Parathyroid adenoma (tissue), 2 donors: Measurements from ENCODE around the gene PUS3.
A peak's percentile ranks its signal among the peaks of the same experiment; 100 is the strongest.

Experiments used
- H2AFZ ChIP-seq: fragments of 300-600 bp; sonication (generic); one replicate; pipeline ENCODE4 v1.7.0; 2017; ENCODE audit warnings: antibody characterized with exemption, mild to moderate bottlenecking
- H3K27ac ChIP-seq: fragments of 300-600 bp; sonication (generic); one replicate; pipeline ENCODE4 v1.7.0; 2017
- H3K27me3 ChIP-seq: fragments of 300-600 bp; sonication (generic); one replicate; pipeline ENCODE4 v1.7.0; 2017; ENCODE audit warnings: low read length; ENCODE audit not compliant: control insufficient read depth, insufficient read depth
- H3K36me3 ChIP-seq: fragments of 300-600 bp; sonication (generic); one replicate; pipeline ENCODE4 v1.7.0; 2017; ENCODE audit warnings: low read length; ENCODE audit not compliant: control insufficient read depth, insufficient read depth
- H3K4me1 ChIP-seq: fragments of 300-600 bp; sonication (generic); one replicate; pipeline ENCODE4 v1.7.0; 2017; ENCODE audit warnings: control low read depth
- H3K4me2 ChIP-seq: fragments of 300-600 bp; sonication (generic); one replicate; pipeline ENCODE4 v1.7.0; 2017; ENCODE audit warnings: low read length
- H3K4me3 ChIP-seq: fragments of 300-600 bp; sonication (generic); one replicate; pipeline ENCODE4 v1.7.0; 2017; ENCODE audit warnings: low read depth, low read length
- H3K79me2 ChIP-seq: fragments of 300-600 bp; sonication (generic); one replicate; pipeline ENCODE4 v1.7.0; 2017; ENCODE audit warnings: control low read depth
- H3K9ac ChIP-seq: fragments of 300-600 bp; sonication (generic); one replicate; pipeline ENCODE4 v1.7.0; 2017; ENCODE audit warnings: mild to moderate bottlenecking
- H3K9me3 ChIP-seq: fragments of 300-600 bp; sonication (generic); one replicate; pipeline ENCODE4 v1.7.0; 2017; ENCODE audit warnings: low read length; ENCODE audit not compliant: control insufficient read depth
- CTCF ChIP-seq: fragments of 300-600 bp; sonication (generic); IDR thresholded peaks from one replicate; pipeline ENCODE4 v1.7.0; 2017; ENCODE audit warnings: antibody characterized with exemption, mild to moderate bottlenecking
- donor health status: primary hyperparathyroidism.

PUS3 gene

GRCh38 chr11:125892071-125892470, 10.9 kb downstream of the PUS3 start:
- no peak overlapping the region for H2AFZ ChIP-seq
- H3K27ac ChIP-seq, result no peak overlapping the region
- H3K9me3 ChIP-seq, result no peaks in the 10 kb centered on the region
- H3K4me2 ChIP-seq, result no peak overlapping the region
- no peaks in the 10 kb centered on the region for H3K36me3 ChIP-seq
- H3K4me3 ChIP-seq, result no peak overlapping the region
- no peak overlapping the region for H3K9ac ChIP-seq
- TF ChIP-seq CTCF, result no peak
- H3K79me2 ChIP-seq, result no peaks in the 10 kb centered on the region
- no peaks in the 10 kb centered on the region for H3K4me1 ChIP-seq
- H3K27me3 ChIP-seq, result no peaks in the 10 kb centered on the region

- no peak overlapping the region for H3K4me2 ChIP-seq
- no peaks in the 10 kb centered on the region for H3K79me2 ChIP-seq
- H3K9ac ChIP-seq, result no peak overlapping the region
These were observed 12.4 kb downstream of the PUS3 start for GRCh38 chr11:125890447-125891100.

GRCh38 chr11:125887373-125888324, 15.4 kb downstream of the PUS3 start, which contains the start of gene HYLS1:
Gene HYLS1 (plus strand): TSS chr11:125887668. CDS start chr11:125899369, 11,701 bp downstream.
- Histone ChIP-seq H3K9me3 (no peaks in the 10 kb centered on the region), H3K27ac (peak within 1 kb of the TSS; percentile 83), H3K36me3 (no peaks in the 10 kb centered on the region), H3K27me3 (no peaks in the 10 kb centered on the region), H2AFZ (peak within 1 kb of the TSS; percentile 93), H3K4me2 (peak within 1 kb of the TSS; percentile 74), H3K4me3 (peak within 1 kb of the TSS; percentile 72), H3K79me2 (no peaks in the 10 kb centered on the region), H3K4me1 (no peaks in the 10 kb centered on the region), H3K9ac (peak within 1 kb of the TSS; percentile 72)
- no peak for TF ChIP-seq CTCF

More at GRCh38 chr11:125890447-125891100, 12.4 kb downstream of the PUS3 start:
- no peak overlapping the region for H2AFZ ChIP-seq
- TF ChIP-seq CTCF, result no peak
- no peaks in the 10 kb centered on the region for H3K27me3 ChIP-seq
- H3K4me3 ChIP-seq, result no peak overlapping the region
- H3K27ac ChIP-seq, result no peak overlapping the region
- H3K4me1 ChIP-seq, result no peaks in the 10 kb centered on the region
- no peaks in the 10 kb centered on the region for H3K9me3 ChIP-seq
- no peaks in the 10 kb centered on the region for H3K36me3 ChIP-seq

- H3K36me3 ChIP-seq, result no peaks in the 10 kb centered on the region
- H3K4me2 ChIP-seq, result peak overlapping the region; percentile 74
- H3K79me2 ChIP-seq, result no peaks in the 10 kb centered on the region
- no peak overlapping the region for H3K9ac ChIP-seq
- H3K27ac ChIP-seq, result peak overlapping the region; percentile 15
- no peak for TF ChIP-seq CTCF
- peak overlapping the region; percentile 72 for H3K4me3 ChIP-seq
- peak overlapping the region; percentile 93 for H2AFZ ChIP-seq
- H3K9me3 ChIP-seq, result no peaks in the 10 kb centered on the region
- H3K4me1 ChIP-seq, result no peaks in the 10 kb centered on the region
- no peaks in the 10 kb centered on the region for H3K27me3 ChIP-seq
These were observed 16.0 kb downstream of the PUS3 start for GRCh38 chr11:125886997-125887372.
